ENCODE measurements around the gene KCNN3. TPM values are rescaled to one million over a fixed set of nuclear protein-coding genes. Genes with fewer than 3 reads are reported as not detected.

Gene KCNN3
- total RNA-seq = under 1 TPM; under 0.01 TPM

GRCh38 chr1:154870115-154870571 lies at the start of gene KCNN3:
KCNN3 (minus strand) TSS chr1:154870281; CDS start chr1:154869964, 317 bp downstream.

Other genes starting within 250 kb of the KCNN3 start
- 10 to 100 TPM in 1 of 2 donors, 1 to 10 TPM in 1; 8.3 to 11.0 TPM for gene PMVK, start 66.4 kb upstream of the KCNN3 start, total RNA-seq
- 10 to 100 TPM; 23.0 to 39.9 TPM for gene PBXIP1, start 85.8 kb upstream of the KCNN3 start, total RNA-seq
- 10 to 100 TPM; 15.7 to 22.0 TPM for gene PYGO2, start 91.5 kb upstream of the KCNN3 start, total RNA-seq
- 100 to 1,000 TPM; 114 to 143 TPM for gene SHC1, start 100.5 kb upstream of the KCNN3 start, total RNA-seq
- 100 to 1,000 TPM in 1 of 2 donors, 10 to 100 TPM in 1; 59.9 to 210 TPM for gene CKS1B, start 104.4 kb upstream of the KCNN3 start, total RNA-seq
- 10 to 100 TPM; 33.4 to 46.0 TPM for gene FLAD1, start 113.1 kb upstream of the KCNN3 start, total RNA-seq
- 1 to 10 TPM in 1 of 2 donors, under 1 TPM in 1; 0.67 to 1.0 TPM for gene LENEP, start 123.3 kb upstream of the KCNN3 start, total RNA-seq
- 10 to 100 TPM; 20.0 to 25.8 TPM for gene ZBTB7B, start 132.5 kb upstream of the KCNN3 start, total RNA-seq
- under 1 TPM in 1 of 2 donors, not detected in 1; under 0.01 TPM for gene DCST2, start 163.5 kb upstream of the KCNN3 start, total RNA-seq
- under 1 TPM in 1 of 2 donors, not detected in 1; under 0.01 TPM for gene DCST1, start 163.5 kb upstream of the KCNN3 start, total RNA-seq
- gene ADAM15, start 181.0 kb upstream of the KCNN3 start, total RNA-seq = 10 to 100 TPM; 65.7 to 78.6 TPM
- gene EFNA4, start 193.5 kb upstream of the KCNN3 start, total RNA-seq = 1 to 10 TPM; 2.1 to 3.3 TPM
- gene EFNA3, start 208.6 kb upstream of the KCNN3 start, total RNA-seq = under 1 TPM; 0.33 to 0.69 TPM